Stimulated activated naive CD8-positive, alpha-beta T cell treated with anti-CD3 and anti-CD28 coated beads, Interleukin-15, amount 100 ng/mL, for 72 hours (primary cell): ENCODE data around the gene P4HA2.
A peak's percentile ranks its signal among the peaks of the same experiment; 100 is the strongest.

Experiments used
- ATAC-seq: fragments of 150-1000 bp; cut with Tn5 transposase; 2 replicates; pipeline ENCODE4 v1.10.0; 2021; ENCODE audit warnings: mild to moderate bottlenecking, moderate library complexity
- DNase-seq, 2 donors: peaks; one replicate each; pipeline ENCODE4 v3.0.0; 2021 to 2022
- H3K27ac Mint-ChIP-seq, 2 donors: one replicate each; pipeline ENCODE4 v1.8.0; 2022; ENCODE audit warnings: mild to moderate bottlenecking in 2 of 2, mixed read lengths in 2 of 2, moderate library complexity in 2 of 2
- H3K27me3 Mint-ChIP-seq: one replicate; pipeline ENCODE4 v1.8.0; 2022; ENCODE audit warnings: mixed read lengths
- H3K4me1 Mint-ChIP-seq: one replicate; pipeline ENCODE4 v1.8.0; 2022; ENCODE audit warnings: mild to moderate bottlenecking, mixed read lengths
- H3K4me3 Mint-ChIP-seq, 2 donors: one replicate each; pipeline ENCODE4 v1.8.0; 2022; ENCODE audit warnings: mild to moderate bottlenecking in 2 of 2, mixed read lengths in 2 of 2, moderate library complexity in 1 of 2
- H3K9me3 Mint-ChIP-seq, 2 donors: one replicate each; pipeline ENCODE4 v1.8.0; 2022; ENCODE audit warnings: mixed read lengths in 2 of 2

P4HA2 gene

GRCh38 chr5:132227485-132228240 lies at the start of gene P4HA2:
Gene P4HA2, minus strand, starts transcription at chr5:132227853. Its CDS starts 9,227 bp downstream, at chr5:132218626.
- H3K4me3 Mint-ChIP-seq: peak within 1 kb of the TSS; percentile 39 to 65
- H3K27ac Mint-ChIP-seq: no peak within 1 kb of the TSS
- H3K9me3 Mint-ChIP-seq: no peaks in the 10 kb centered on the region
- ATAC-seq (peak; percentile 82), DNase-seq (peak; percentile 46 to 52)
- peaks cover 27% of the 10 kb centered on the region for H3K4me1 Mint-ChIP-seq
- peaks cover 84% of the 10 kb centered on the region for H3K27me3 Mint-ChIP-seq

- Mint-ChIP-seq H3K27me3 (peaks cover 42% of the 10 kb centered on the region), H3K9me3 (no peaks in the 10 kb centered on the region), H3K4me3 (no peak overlapping the region), H3K4me1 (peaks cover 8% of the 10 kb centered on the region), H3K27ac (no peak overlapping the region)
- ATAC-seq: no peak
- DNase-seq: no peak
These were observed 49.6 kb upstream of the P4HA2 start for GRCh38 chr5:132277256-132277655.

- ATAC-seq (no peak), DNase-seq (no peak)
- Mint-ChIP-seq H3K9me3 (no peaks in the 10 kb centered on the region), H3K27ac (peak overlapping the region in 1 of 2 donors; percentile 1), H3K4me3 (no peak overlapping the region), H3K27me3 (peaks cover 35% of the 10 kb centered on the region), H3K4me1 (peaks cover 22% of the 10 kb centered on the region)
These were observed 47.9 kb upstream of the P4HA2 start for GRCh38 chr5:132275367-132276220.

GRCh38 chr5:132274050-132274792 lies 46.6 kb upstream of the P4HA2 start:
- ATAC-seq (no peak), DNase-seq (no peak)
- Mint-ChIP-seq H3K4me1 (peaks cover 23% of the 10 kb centered on the region), H3K27me3 (peaks cover 30% of the 10 kb centered on the region), H3K27ac (no peak overlapping the region), H3K9me3 (no peaks in the 10 kb centered on the region), H3K4me3 (no peak overlapping the region)

- Mint-ChIP-seq H3K27me3 (peaks cover 30% of the 10 kb centered on the region), H3K9me3 (no peaks in the 10 kb centered on the region), H3K27ac (no peak overlapping the region), H3K4me1 (peaks cover 23% of the 10 kb centered on the region), H3K4me3 (no peak overlapping the region)
- DNase-seq (no peak), ATAC-seq (no peak)
These were observed 46.0 kb upstream of the P4HA2 start for GRCh38 chr5:132273631-132274030.

- no peak for ATAC-seq
- no peaks in the 10 kb centered on the region for H3K9me3 Mint-ChIP-seq
- peak; percentile 70 to 74 for DNase-seq
- peak overlapping the region in 1 of 2 donors; percentile 29 for H3K27ac Mint-ChIP-seq
- H3K4me1 Mint-ChIP-seq: peaks cover 34% of the 10 kb centered on the region
- H3K27me3 Mint-ChIP-seq: peaks cover 30% of the 10 kb centered on the region
- peak overlapping the region in 1 of 2 donors; percentile 11 for H3K4me3 Mint-ChIP-seq
These were observed 44.9 kb upstream of the P4HA2 start for GRCh38 chr5:132272311-132273210.

GRCh38 chr5:132271251-132272246 lies 43.9 kb upstream of the P4HA2 start:
- Mint-ChIP-seq H3K27me3 (peaks cover 30% of the 10 kb centered on the region), H3K4me1 (peaks cover 39% of the 10 kb centered on the region), H3K27ac (peak overlapping the region in 1 of 2 donors; percentile 57), H3K4me3 (peak overlapping the region; percentile 38 to 69), H3K9me3 (no peaks in the 10 kb centered on the region)
- DNase-seq: peak in 1 of 2 donors; percentile 44
- ATAC-seq: peak; percentile 61

- no peaks in the 10 kb centered on the region for H3K9me3 Mint-ChIP-seq
- peak overlapping the region in 1 of 2 donors; percentile 69 for H3K4me3 Mint-ChIP-seq
- H3K27me3 Mint-ChIP-seq: peaks cover 29% of the 10 kb centered on the region
- ATAC-seq (no peak), DNase-seq (no peak)
- H3K27ac Mint-ChIP-seq: no peak overlapping the region
- H3K4me1 Mint-ChIP-seq: peaks cover 39% of the 10 kb centered on the region
These were observed 43.1 kb upstream of the P4HA2 start for GRCh38 chr5:132270706-132271105.

GRCh38 chr5:132270335-132270665 lies 42.6 kb upstream of the P4HA2 start:
- ATAC-seq: no peak
- peaks cover 39% of the 10 kb centered on the region for H3K4me1 Mint-ChIP-seq
- H3K27me3 Mint-ChIP-seq: peaks cover 24% of the 10 kb centered on the region
- H3K27ac Mint-ChIP-seq: no peak overlapping the region
- H3K4me3 Mint-ChIP-seq: no peak overlapping the region
- no peaks in the 10 kb centered on the region for H3K9me3 Mint-ChIP-seq
- DNase-seq: no peak

- Mint-ChIP-seq H3K27ac (no peak overlapping the region), H3K9me3 (no peaks in the 10 kb centered on the region), H3K27me3 (peaks cover 19% of the 10 kb centered on the region), H3K4me3 (no peak overlapping the region), H3K4me1 (peaks cover 43% of the 10 kb centered on the region)
- ATAC-seq (no peak), DNase-seq (peak in 1 of 2 donors; percentile 4)
These were observed 42.1 kb upstream of the P4HA2 start for GRCh38 chr5:132269635-132270334.

GRCh38 chr5:132268769-132269551 lies 41.3 kb upstream of the P4HA2 start:
- Mint-ChIP-seq H3K9me3 (no peaks in the 10 kb centered on the region), H3K4me1 (peaks cover 51% of the 10 kb centered on the region), H3K4me3 (no peak overlapping the region), H3K27me3 (peaks cover 11% of the 10 kb centered on the region), H3K27ac (no peak overlapping the region)
- DNase-seq (peak in 1 of 2 donors; percentile 7), ATAC-seq (no peak)

GRCh38 chr5:132267931-132268768 lies 40.5 kb upstream of the P4HA2 start:
- DNase-seq (peak in 1 of 2 donors; percentile 10), ATAC-seq (no peak)
- no peak overlapping the region for H3K4me3 Mint-ChIP-seq
- H3K9me3 Mint-ChIP-seq: no peaks in the 10 kb centered on the region
- H3K27me3 Mint-ChIP-seq: peaks cover 3% of the 10 kb centered on the region
- peaks cover 59% of the 10 kb centered on the region for H3K4me1 Mint-ChIP-seq
- H3K27ac Mint-ChIP-seq: peak overlapping the region; percentile 30 to 90
